ENCODE data around the gene HNRNPA1. TPM values are rescaled to one million over a fixed set of nuclear protein-coding genes. Genes with fewer than 3 reads are reported as not detected.

The HNRNPA1 gene
- total RNA-seq, 1 donor from 2014 or later = 502 TPM

DNA sequence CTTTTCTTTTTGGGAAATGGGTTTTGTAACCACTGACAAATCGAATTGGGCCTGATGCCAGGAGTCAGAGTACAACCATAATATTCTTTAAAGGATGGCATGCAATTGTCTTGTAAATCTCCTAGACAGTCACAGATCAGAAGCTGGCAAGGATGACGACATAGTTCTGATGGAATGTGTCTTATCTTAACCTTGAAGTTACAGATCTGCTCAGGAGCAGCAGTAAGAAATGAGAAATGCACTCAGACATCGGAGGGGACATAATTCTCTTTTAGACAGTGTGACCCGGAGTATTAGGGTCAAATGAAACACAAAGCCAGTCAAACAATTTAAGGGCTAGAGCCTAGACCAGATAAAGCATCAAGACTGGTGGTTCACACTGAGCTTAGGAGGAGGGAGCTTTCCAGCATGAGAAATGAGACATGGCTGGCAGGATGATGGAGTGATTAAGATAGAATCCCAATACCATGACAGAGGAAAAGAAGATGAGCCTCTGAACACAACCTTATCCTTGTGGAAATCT is 18.1 kb upstream of the HNRNPA1 start:
- H3K36me3 Mint-ChIP-seq (ENCODE audit: low read depth) = peaks cover 1% of the 10 kb centered on the region
- H3K4me1 Mint-ChIP-seq (ENCODE audit: low read depth) = peaks cover 55% of the 10 kb centered on the region
- peak overlapping the region; percentile 94 for H3K27ac Mint-ChIP-seq (ENCODE audit: unreplicated experiment)
- no peaks in the 10 kb centered on the region for H3K9me3 Mint-ChIP-seq (ENCODE audit: low read depth)
- TF ChIP-seq, protein P1, sequence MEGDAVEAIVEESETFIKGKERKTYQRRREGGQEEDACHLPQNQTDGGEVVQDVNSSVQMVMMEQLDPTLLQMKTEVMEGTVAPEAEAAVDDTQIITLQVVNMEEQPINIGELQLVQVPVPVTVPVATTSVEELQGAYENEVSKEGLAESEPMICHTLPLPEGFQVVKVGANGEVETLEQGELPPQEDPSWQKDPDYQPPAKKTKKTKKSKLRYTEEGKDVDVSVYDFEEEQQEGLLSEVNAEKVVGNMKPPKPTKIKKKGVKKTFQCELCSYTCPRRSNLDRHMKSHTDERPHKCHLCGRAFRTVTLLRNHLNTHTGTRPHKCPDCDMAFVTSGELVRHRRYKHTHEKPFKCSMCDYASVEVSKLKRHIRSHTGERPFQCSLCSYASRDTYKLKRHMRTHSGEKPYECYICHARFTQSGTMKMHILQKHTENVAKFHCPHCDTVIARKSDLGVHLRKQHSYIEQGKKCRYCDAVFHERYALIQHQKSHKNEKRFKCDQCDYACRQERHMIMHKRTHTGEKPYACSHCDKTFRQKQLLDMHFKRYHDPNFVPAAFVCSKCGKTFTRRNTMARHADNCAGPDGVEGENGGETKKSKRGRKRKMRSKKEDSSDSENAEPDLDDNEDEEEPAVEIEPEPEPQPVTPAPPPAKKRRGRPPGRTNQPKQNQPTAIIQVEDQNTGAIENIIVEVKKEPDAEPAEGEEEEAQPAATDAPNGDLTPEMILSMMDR (IDR thresholded peaks at IDR 0.05) = no peak
- no peak for DNase-seq (ENCODE audit: low spot score)
- no peak overlapping the region for H3K4me3 Mint-ChIP-seq (ENCODE audit: unreplicated experiment)
- H3K27me3 Mint-ChIP-seq (ENCODE audit: low read depth) = no peaks in the 10 kb centered on the region

DNA sequence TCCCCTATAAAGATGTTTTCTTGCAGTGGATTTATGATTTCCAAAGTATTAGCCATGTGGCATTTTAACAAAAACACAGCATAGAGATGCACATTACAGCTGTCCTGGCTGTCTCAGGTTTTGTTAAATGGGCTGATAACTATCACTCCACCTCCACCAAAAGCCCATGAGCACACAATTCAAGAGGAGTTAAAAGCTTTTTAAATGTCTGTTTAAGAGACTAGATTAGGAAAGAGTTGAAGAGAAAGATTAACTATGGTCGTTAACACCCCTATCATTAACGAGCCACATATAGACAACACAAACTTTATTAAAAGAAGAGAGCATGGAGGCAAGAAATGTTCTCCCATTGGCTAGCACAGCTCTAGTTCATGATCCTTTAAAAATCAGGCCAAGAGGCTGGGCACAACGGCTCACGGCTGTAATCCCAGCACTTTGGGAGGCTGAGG is 15.1 kb upstream of the HNRNPA1 start:
- no peaks in the 10 kb centered on the region for H3K27me3 Mint-ChIP-seq (ENCODE audit: low read depth)
- H3K4me1 Mint-ChIP-seq (ENCODE audit: low read depth) = peaks cover 25% of the 10 kb centered on the region
- no peak overlapping the region for H3K27ac Mint-ChIP-seq (ENCODE audit: unreplicated experiment)
- DNase-seq (ENCODE audit: low spot score) = no peak
- H3K4me3 Mint-ChIP-seq (ENCODE audit: unreplicated experiment) = no peak overlapping the region
- TF ChIP-seq, protein P1 (IDR thresholded peaks at IDR 0.05) = no peak
- H3K36me3 Mint-ChIP-seq (ENCODE audit: low read depth) = no peaks in the 10 kb centered on the region
- no peaks in the 10 kb centered on the region for H3K9me3 Mint-ChIP-seq (ENCODE audit: low read depth)

DNA sequence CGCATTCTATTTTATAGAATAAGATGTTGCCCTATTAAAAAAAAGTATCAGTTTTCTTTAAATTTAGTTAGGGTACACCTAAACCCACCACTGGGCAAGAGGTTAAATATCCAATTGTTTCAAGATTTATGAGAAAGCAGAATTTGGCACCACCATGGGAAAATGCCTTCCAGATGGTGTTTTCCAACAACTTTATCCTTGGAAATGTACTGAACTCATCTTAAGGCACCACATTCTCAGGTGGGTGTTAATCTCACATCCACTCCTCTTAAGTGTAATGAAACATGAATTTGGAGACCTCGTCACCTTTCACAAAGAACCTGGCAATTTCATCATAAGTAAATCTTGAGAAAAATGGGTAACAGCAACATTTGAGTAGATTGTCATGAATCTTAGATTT is 13.7 kb upstream of the HNRNPA1 start:
- Mint-ChIP-seq H3K27ac (ENCODE audit: unreplicated experiment) (no peak overlapping the region), H3K36me3 (ENCODE audit: low read depth) (no peaks in the 10 kb centered on the region), H3K4me3 (ENCODE audit: unreplicated experiment) (no peak overlapping the region), H3K4me1 (ENCODE audit: low read depth) (peaks cover 14% of the 10 kb centered on the region), H3K9me3 (ENCODE audit: low read depth) (no peaks in the 10 kb centered on the region), H3K27me3 (ENCODE audit: low read depth) (no peaks in the 10 kb centered on the region)
- TF ChIP-seq, protein P1 (IDR thresholded peaks at IDR 0.05) = no peak
- DNase-seq (ENCODE audit: low spot score) = no peak

DNA sequence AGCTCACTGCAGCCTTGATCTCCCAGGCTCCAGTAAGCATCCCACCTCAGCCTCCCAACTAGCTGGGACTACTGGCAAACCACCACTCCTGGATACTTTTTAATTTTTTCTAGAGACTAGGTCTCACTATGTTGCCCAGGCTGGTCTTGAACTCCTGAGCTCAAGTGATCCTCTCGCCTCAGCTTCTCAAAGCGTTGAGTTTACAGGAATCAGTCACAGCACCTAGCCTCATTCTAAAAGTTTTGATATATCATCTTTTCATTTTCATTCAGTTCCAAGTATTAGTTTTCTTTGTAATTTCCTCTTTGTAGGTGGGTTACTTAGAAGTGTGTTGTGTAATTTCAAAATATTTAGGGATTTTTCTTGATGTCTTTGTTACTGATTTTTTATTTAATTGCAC is 10.2 kb upstream of the HNRNPA1 start:
- Mint-ChIP-seq H3K36me3 (ENCODE audit: low read depth) (peaks cover 2% of the 10 kb centered on the region), H3K4me1 (ENCODE audit: low read depth) (peaks cover 16% of the 10 kb centered on the region), H3K4me3 (ENCODE audit: unreplicated experiment) (no peak overlapping the region), H3K27me3 (ENCODE audit: low read depth) (no peaks in the 10 kb centered on the region), H3K27ac (ENCODE audit: unreplicated experiment) (no peak overlapping the region), H3K9me3 (ENCODE audit: low read depth) (no peaks in the 10 kb centered on the region)
- DNase-seq (ENCODE audit: low spot score) = no peak
- TF ChIP-seq, protein P1 (IDR thresholded peaks at IDR 0.05) = no peak

DNA sequence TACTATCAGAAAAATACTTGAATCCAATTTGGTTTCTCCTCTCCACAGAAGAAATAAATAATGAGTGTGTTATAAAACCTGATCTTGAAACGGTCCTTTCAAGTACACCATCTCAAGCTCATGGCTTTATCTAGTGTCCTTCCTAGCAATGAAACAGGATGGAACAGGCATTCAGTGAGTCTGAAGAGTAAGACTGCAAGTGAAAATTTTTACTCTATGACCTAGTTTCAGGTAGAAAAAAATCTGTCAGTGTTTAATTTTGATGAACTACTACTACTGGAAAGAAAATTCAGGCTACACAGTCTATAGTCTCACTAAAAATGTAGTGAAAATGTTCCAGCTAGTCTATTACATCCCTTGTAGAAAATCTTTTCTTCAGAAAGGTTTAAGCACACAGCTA is 8.3 kb upstream of the HNRNPA1 start:
- Mint-ChIP-seq H3K36me3 (ENCODE audit: low read depth) (peaks cover 2% of the 10 kb centered on the region), H3K9me3 (ENCODE audit: low read depth) (no peaks in the 10 kb centered on the region)

More for the DNA sequence above, 8.3 kb upstream of the HNRNPA1 start:
- no peak overlapping the region for H3K4me3 Mint-ChIP-seq (ENCODE audit: unreplicated experiment)
- peaks cover 24% of the 10 kb centered on the region for H3K4me1 Mint-ChIP-seq (ENCODE audit: low read depth)
- TF ChIP-seq, protein P1 (IDR thresholded peaks at IDR 0.05) = no peak
- no peak overlapping the region for H3K27ac Mint-ChIP-seq (ENCODE audit: unreplicated experiment)
- no peak for DNase-seq (ENCODE audit: low spot score)
- no peaks in the 10 kb centered on the region for H3K27me3 Mint-ChIP-seq (ENCODE audit: low read depth)
